GM18868 (cell line): ENCODE results near the gene ELF2.
"Not testable (repeated sequence)": the region's sequence is repeated elsewhere in the genome, so short reads cannot be mapped to it uniquely, and the experiment has no call there.

Experiments
- ATAC-seq: cut with Tn5 transposase; IDR thresholded peaks from one replicate; pipeline ENCODE4 v1.9.1; 2021; ENCODE audit warnings: mild to moderate bottlenecking, moderate library complexity; ENCODE audit not compliant: unreplicated experiment

Gene ELF2

DNA sequence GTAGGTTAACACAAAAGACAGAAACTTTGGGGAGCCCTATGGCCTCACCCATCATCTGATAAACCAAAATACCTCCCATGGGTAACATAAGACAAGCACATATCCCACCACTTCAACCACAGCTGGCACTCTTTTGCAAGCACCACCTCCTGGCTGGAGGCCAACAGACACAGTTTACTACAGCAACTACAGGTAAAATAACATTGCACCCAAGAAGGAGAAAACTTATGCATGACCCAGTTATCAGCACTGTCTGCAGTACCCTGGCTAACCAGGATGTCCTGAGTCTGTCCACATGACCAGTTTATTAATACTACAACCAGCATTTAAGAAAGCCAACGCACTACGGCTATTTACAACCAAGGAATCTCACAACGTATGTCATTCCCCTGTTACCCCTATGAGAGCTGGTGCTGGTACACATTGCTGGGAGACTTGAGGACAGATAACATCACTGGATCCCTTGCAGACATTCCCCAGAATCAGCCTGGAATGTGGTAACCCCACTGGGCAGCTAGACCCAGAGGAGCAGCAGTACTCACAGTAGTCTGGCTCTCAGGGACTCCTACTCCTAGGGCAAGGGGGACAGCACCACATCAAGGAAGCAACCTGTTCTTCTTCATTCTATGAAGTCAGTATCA lies 32.0 kb downstream of the ELF2 start:
- ATAC-seq = no peak

DNA sequence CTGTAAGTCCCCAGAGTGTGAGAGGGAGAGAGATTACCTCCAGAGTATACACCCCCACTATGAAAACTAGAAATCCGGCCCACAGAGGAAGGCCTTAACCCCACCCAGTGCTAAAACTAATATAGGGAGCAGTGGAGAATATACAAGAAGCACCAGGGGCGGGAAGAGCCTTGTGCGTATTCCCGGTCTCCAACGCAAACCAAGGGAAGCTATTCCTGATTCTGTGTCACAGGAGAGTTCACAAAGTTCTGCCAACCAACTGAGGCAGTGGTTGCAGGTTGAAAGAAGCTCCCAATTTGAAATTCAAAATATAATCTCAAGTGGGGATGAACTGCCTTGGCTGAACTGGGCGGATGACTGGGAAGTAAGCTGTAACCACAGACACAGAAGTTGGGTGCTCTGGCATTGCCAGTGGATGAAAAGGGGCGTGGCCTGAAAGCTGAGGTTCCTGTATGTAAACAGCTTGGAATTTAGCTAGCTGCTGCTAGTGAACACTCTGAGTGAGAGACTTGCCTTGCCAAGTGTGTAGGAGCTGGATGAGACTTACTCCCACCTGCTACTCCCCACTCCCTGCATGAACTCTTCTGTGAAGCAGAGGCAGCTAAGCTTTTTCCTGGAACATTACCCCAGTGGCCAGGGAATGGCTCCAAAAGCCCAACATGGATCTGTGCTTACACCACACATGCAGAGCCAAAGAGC lies 32.7 kb downstream of the ELF2 start:
- no peak for ATAC-seq

DNA sequence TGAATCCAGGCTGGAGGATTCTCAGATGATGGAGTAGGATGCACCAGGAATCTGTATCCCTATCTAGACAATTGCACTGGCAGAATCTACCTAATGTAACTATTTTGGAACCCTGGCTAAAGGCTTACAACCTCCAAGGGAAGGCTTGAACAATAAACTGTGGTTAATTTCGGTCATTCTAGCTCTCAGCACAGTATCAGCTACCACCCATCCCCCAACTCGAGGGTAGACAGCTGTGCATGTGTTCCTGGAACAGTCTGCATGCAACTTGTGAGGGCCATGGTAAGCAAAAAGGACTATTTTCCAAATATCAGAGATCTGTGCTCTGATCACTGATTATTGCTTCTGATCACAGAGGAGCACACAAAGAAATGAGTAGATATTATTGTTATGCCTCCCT lies 34.0 kb downstream of the ELF2 start:
- ATAC-seq = no peak

DNA sequence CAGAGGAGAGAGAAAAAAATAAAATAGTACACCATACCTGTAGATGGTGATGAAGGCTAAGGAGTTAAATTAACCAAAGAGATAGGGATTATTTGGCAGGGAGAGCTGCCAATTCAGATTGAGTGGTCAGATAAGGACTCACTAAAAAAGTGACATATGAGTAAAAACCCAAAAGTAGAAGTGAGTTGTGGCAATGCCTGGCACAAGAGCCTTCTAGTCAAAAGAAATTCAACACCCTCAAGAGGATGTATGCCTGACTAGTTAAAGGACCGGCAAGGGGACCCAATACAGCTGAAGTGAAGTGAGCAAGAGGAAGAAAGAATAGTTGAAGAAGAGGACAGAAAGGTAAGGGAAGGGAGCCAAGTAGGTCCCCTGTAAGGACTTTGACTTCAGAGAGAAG lies 34.9 kb downstream of the ELF2 start:
- ATAC-seq = peak; percentile 96

DNA sequence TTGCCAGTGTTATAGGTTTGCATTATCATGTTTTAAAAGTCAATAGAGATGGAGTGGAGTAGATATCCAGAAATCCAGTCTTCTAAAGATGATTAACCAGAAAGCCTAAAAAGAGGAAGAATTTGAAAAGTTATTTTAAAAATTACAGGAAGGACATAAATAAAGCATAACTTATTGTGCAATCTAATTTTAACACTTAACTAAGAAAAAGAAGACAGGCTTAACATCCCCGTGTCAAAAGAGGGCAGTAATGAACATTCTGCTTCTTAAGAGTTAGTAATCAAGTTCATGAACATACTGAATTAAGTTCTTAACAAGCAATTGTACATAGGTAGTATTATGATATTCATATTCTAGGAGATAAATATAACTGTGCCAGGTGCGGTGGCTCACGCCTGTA lies 39.3 kb downstream of the ELF2 start:
- ATAC-seq = no peak

DNA sequence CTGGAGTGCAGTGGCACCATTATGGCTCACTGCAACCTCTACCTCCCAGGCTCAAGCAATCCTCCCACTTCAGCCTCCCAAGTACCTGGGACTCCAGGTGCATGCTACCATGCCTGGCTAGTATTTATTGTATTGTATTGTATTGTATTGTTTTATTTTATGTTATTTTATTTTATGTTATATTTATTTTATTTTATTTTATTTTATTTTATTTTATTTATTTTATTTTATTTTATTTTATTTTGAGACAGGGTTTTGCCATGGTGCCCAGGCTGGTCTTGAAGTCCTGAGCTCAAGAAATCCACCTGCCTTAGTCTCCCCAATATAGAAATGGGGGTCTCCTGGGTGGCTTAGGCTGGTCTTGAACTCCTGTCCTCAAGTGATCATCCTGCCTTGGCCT lies 42.6 kb downstream of the ELF2 start:
- no peak for ATAC-seq

DNA sequence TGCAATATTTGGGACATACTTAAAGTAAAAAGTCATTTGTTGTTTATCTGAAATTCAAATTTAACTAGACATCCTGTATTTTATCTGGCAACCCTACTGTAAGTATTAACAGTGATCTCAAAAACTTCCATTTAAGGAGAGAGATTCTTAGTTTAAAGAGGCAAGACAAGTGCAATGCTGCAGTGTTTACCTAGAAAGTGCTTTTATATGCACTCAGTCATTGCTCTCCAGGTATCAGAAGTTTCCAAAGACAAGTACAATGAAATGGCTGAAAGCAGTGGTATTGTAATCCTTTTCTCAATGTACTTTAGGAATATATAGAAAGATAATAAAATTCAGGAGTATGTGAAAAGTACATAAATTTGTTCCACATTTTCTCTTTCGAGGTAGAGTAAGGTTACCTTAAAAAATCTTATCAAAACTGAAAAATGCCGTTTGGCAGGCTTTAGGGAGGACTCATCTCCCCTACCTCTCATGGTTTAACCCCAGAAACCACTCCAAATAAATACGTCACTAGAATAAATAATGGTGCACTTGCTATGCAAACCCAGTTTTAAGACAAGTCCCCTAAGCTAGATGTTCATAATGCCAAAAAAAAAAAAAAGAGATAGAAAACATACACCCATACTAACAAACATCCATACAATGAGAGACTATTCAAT lies 45.7 kb downstream of the ELF2 start:
- no peak for ATAC-seq

DNA sequence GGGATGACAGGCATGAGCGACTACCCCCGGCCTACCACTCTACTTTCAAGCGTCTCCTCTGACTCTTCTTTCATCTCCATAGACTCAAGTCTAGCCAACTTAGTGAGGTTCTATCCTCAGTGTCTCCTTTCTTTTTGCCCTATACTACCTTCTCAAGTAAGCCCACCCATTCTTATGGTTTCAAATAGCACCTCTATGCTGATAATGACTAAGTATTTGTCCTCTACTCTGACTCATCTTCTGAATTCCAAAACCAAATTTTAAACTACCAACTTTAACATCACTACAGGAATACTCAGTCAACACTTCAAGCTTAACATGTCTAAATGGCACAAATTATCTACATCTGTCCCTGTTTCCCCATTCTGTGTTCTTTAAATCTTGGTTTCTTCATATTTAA lies 47.8 kb downstream of the ELF2 start:
- no peak for ATAC-seq

DNA sequence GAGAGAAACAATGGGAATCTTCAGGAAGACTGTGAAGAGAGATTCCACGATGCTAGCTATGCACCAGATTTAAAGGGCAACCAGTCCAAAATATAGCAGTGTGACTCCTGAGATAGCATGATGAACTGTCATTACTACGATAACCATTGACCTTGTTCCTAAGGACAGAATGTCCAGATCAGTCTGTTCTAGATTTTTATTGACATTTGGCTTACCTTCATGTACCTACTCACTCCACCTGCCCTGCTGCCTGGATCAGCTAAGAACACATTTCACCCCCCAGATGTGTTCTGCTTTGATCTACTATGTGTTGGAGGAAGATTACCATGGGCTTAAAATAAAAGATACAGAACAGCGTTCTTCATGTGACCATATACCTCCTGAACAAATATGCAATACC lies 50.1 kb downstream of the ELF2 start:
- no peak for ATAC-seq

DNA sequence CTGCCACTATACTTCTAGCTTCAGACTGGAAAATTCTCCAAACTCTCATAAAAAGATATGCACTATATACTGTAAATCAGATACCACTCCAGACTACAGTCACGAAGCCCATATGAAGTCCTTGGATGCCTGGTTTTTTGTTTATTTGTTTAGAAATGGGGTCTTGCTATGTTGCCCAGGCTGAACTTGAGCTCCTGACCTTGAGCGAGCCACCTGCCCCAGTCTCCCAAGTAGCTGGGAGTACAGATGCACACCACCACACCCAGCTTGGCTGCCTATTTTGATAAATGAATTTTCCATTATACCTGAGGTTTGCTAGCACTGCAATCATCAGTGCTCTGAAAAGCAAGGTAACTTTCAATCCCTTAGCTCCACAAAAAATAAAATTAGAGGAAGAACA lies 53.1 kb downstream of the ELF2 start:
- no peak for ATAC-seq

DNA sequence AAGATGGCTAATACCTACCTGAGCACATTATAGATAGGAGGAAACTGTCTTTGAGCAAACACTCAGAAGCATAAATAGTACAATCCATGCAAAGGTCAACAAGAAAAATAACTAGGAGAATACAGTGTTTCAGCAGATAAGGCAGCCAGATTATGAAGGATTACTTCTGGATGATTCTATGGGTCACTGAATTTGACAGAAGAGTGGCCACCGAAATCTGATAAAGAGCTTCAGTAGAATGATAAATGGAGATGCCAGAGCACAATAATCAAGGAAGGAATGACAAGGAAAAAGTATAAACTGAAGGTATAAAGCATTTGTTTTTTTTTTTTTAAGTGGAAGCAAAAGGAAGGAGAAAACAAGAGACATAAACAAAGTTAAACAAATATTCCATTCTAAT lies 58.7 kb downstream of the ELF2 start:
- ATAC-seq = no peak

DNA sequence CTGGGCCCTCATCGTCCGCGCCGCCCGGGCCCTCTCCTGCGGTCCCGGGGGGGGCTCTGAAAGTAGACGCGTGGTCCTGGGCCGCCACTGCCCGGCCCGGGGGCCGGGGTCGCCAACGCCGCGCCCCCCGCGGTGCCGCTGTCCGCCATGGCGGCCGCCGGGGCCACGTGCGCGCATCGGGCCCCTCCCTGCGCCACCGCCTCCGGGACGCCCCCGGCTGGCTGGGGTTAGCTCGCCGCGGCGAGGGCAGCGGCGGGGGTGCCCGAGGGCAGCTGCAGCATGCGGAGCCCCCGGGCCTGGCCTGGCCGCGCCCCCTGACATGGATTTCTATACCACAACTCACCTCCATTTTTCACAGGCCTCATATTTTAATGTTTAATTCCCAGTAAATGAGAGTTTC lies 61.8 kb downstream of the ELF2 start:
- ATAC-seq = no peak

DNA sequence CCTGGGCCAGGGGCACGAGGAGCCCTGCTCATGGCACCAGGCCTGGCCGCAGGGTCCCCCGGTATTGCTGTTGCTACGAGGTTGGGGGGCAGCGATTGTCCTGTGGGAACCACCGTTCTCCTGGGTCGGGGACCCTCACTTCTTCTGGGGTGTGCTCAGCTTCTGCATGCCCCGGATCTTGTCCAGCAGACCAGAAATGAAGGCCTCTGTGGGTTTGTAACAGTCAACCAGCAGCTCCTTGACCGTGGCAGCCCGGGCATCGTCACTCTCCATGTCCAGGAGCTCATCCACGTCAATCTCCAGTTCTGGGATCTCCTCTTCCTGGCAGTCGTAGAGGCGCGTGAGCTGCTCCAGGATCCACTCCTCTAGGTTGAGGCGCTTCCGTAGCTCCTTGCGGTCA lies 62.2 kb downstream of the ELF2 start:
- ATAC-seq = not testable (repeated sequence)

DNA sequence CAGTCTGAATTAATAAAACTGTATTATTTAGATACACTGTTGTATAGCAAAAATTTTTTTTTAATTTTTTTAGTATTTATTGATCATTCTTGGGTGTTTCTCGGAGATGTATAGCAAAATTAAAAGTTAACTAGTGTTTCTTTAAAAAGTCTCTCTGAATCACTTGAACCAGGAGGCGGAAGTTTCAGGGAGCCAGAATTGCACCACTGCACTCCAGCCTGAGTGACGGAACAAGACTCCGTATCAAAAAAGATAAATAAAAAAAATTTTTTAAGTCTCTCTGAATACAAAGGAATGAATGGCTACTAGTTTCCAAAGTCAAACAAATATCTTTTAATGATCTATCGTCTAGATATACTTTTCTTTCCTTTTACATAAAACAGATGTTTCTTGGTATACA lies 64.4 kb downstream of the ELF2 start:
- ATAC-seq = no peak

DNA sequence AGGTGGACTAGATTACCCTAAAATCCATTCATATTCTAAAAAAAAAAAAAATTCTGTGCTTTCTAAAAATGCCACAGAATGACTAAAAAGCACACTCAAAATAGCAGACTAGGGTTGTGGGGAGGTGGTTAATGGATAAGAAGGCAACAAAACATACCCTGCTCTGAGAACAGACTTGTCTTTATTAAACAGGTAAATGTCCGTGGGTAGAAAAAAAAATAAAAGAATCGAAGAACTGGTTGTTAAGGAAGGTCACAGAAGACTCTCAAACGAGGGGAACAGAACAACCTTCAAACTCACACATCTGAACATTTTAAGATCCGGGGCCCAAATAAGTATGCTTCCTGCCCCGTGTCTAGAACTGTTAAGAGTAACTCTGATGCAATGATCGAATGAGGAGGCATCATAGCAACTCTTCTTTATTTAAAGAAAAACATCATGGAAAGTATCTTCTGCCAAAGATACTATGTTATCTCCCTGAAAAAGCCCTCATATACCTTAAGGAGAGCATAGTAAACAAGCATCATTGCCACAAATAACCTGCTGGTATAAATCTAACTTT lies 68.4 kb downstream of the ELF2 start:
- ATAC-seq = no peak

DNA sequence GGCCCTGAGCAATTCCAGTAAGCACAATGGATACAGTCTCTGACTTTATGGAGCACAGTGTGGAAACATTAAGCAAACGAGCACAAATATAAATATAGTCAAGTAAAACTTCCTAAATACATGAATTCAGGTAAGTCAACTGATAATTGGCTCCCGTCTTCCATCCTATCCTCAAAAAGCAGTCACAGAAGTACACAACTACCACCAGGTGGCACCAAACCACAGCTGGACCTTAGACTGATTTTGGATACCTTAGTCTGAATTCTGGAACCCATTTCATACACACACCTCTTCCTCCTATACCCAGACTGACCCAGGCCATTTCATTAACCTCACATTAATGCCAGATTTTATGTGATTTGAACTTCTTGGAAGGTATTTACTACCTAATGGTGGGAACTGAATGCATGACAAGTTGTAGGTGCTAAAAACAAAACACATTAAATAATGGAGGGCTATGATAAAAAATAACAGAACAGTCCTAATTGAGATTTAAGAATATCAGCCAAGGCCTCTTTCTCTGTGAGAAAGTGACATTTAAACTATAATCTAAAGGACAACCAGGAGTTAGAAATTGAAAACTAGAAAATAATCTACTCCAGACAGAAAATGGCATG lies 77.5 kb downstream of the ELF2 start:
- ATAC-seq = peak; percentile 89

DNA sequence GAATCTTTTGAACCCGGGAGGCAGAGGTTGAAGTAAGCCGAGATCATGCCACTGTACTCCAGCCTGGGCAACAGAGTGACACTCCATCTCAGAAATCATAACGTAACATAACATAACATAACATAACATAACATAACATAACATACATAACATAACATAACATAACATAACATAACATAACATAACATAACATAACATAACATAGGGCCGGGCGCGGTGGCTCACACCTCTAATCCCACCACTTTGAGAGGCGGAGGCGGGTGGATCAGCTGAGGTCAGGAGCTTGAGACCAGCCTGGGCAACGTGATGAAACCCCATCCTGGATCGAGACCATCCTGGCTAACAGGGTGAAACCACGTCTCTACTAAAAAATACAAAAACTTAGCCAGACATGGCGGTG lies 84.7 kb downstream of the ELF2 start:
- ATAC-seq = no peak

DNA sequence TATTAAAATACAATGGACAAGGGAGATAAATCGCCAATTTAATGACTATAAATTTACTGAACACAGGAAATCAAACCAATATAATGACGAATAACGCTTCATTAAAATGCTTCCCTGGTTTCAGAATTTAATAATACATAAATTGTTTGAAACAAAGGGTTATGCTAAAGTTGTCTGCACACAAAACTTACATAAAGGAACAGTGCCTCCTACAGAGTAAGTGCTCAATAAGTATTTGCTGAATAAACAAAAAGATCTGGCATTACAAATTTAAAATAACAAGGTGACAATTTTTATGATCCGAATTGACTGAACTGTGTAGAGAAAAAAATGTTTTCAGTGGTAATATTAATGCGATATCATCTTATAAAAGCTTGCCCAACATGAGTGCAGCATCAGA lies 91.9 kb downstream of the ELF2 start:
- ATAC-seq = no peak

DNA sequence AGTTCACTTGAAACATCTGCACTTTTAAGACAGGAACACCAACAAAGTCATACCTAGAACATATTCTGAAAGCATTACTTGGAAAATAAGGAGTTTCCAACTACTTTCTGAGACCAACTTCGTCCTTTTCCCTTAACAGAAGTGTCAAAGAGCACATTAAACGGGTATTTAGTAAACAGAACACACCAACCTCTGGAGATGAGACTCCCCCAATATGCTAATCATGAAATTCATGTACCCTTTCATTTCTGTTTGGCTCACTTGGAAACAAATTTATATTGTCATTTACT lies 92.3 kb downstream of the ELF2 start:
- ATAC-seq = no peak

DNA sequence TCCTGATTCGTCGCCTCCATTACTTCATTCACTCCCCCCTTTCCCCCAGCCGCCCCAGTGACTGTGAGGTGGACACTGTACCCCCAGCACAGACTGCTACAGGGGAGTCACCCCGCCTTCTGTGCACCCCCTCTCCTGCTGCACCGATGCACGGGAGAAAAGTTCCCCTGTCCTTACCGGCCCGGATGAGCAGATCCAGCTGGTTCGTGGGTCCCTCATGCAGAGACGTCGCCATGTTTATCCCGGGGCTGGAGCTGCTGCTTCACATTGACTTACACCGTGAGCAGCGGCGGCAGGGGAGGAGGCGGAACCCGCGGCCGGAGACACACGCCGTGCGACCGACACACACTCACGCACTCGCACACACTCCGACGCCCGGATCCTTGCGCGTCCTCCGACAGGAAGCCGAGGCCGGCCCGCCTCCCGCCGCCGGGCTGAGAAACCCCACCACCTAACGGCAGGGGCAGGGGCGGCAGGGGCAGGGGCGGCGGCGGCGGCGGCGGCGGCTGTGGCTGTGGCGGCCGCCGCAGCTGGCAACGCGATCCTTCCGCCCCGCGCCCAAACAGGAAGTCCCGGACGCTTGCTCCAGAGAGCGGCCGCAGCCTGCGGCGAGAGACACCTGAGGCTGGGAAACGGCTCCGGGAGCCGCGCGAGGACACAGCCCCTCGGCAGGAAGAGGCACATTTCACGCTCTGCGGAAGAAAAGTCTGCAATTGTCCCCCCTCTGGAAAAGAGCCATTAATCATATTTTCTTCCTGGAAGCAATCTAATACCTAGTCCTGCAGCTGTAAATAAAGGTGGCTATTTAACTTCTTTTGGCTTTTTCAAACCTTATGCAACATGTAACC lies 92.8 kb downstream of the ELF2 start:
- peak; percentile 66 for ATAC-seq

DNA sequence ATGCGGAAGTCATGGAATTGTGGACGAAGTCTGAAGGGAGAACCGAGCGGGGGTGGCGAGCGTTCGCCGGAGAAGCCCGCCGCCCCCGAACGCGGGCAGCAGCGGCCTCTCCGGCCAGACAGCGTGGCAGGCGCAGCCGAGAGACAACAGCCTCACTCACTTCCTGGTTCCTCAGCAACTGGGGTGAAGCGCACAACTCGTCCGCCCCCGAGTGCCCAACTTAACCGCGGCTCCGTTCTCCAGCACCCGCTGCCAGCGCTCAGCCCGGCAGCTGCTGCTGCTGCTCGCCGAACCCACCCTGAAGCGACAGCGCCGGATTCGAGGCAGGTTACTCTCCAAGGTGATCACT lies 93.4 kb downstream of the ELF2 start:
- peak; percentile 22 for ATAC-seq
